CD4-positive, alpha-beta T cell treated with Interleukin-2 at 100 ng/mL for 4 hours (primary cell): Measurements from ENCODE around the gene F13A1.

Experiments
- DNase-seq: peaks from one replicate; pipeline ENCODE4 v3.0.0-alpha.2; 2020; ENCODE audit warnings: low spot score

F13A1 gene

GRCh38 chr6:6191909-6192308 lies 128.6 kb downstream of the F13A1 start:
- no peak for DNase-seq

DNA sequence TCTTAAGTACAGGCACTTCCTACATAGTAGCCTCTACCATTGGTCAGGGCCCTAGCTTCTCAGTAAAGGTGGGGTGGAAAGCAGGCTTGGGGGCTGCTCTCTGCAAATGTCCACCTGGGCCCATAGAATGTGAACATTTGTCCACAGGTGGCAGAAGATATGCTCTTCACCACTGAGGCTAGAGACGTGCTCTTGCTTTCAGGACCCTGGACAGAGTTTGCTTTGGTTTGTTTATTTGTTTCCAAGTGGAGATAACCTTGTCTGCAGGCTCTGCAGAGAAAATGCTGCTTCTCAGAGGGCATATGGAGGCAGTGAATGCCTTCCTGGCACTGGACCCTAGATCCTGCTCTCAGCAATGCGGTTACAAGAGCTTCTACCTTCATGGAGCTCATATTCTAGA lies 129.0 kb downstream of the F13A1 start:
- DNase-seq: no peak

GRCh38 chr6:6180684-6181083 lies 139.8 kb downstream of the F13A1 start:
- DNase-seq: no peak

DNA sequence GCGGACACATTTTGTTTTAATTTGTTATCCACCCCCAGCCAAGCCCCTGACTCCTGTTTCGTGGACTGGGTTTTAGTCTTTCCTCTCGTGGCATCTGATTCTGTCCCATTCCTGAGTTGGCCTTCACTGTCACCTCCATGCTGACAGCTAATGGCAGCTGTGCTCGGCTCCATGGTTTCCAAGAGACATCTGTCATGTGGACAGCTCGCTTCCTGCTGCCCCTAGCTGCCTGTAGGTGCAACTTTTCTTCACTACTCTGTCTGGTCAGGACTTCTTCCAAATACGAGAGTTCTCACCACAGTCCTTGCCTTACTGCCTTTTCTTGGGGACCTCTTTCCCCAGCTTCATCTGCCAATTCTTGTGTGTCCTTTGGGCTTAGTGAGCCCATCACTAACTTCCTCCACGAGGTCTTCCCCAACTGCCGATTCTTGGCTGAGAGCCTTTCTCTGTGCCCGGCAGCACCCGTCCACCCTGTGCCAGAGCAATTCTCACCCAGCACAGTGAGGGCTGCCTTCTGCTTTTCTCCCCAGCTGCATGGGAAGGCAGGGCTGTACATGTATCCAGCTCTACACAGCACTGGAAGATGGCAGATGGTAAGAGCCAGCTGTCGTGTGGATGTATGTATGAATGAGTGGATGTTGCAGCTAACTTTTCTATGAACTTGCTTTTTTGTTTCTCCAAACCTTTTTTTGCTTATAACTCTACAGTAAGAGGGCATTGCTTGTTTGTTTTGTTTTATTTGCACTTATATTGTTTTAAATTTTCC lies 140.4 kb downstream of the F13A1 start:
- DNase-seq: no peak

DNA sequence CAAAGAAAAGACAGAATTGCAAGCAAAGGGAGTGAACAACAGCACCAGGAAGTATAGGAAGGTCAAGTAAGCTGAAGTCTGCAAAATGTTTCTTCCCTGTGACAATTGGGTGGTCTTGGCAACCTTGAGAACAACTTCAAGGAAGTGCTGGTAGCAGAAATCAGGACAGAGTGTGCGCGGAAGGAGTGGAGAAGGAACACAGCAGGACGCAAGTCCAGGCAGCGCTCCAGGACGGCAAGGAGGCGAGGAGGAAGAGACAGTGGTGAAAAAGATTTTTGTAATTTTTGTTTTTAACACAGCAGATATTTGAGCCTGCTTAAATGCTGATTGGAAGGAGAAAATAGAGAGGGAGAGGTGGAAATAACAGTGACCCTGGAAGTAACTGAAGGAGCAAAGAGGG lies 141.7 kb downstream of the F13A1 start:
- DNase-seq: no peak

- no peak for DNase-seq
Measured at GRCh38 chr6:6177754-6178153, 142.7 kb downstream of the F13A1 start.

- no peak for DNase-seq
Measured at GRCh38 chr6:6176586-6177228, 143.8 kb downstream of the F13A1 start.

- DNase-seq: no peak
Measured at GRCh38 chr6:6176127-6176526, 144.3 kb downstream of the F13A1 start.

- no peak for DNase-seq
Measured at GRCh38 chr6:6169141-6169540, 151.3 kb downstream of the F13A1 start.

DNA sequence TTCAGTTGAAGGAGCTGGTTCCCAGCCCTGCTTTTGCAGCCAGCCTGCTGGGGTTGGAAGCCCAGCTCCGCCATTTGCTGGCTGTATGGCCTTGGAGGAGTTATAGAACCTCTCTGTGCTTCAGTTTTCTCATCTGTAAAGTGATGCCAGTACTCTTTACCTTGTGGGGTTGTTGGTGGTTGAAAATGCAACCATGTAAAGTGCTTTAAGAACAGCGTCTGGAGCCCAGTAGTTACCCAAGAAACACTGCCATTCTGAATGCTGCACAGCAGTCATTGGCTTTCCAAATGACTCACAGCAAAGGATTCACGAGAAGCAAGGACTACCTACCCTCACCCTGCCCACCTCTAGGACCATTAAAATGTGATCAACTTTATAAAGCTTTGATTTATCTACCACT lies 154.4 kb downstream of the F13A1 start:
- no peak for DNase-seq

DNA sequence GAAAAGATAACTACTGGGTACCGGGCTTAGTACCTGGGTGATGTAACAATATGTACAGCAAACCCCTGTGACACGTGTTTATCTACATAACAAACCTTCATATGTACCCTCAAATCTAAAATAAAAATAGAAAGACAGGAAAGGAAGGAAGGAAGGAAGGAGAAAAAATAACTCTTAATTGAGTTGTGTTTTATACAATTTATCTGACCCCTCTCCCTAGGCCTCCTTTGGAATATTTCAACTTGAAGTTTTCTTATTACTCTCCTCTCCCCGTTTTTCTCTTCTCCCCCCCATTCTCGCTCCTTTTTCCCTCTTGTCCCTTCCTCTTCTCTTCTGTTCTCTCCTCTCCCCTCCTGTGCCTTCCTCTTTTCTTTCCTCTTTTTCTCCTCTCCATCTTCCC lies 156.1 kb downstream of the F13A1 start:
- DNase-seq: no peak

GRCh38 chr6:6154335-6154734 lies 166.1 kb downstream of the F13A1 start:
- no peak for DNase-seq

GRCh38 chr6:6152060-6152459 lies 168.4 kb downstream of the F13A1 start:
- DNase-seq: no peak

- no peak for DNase-seq
Measured at GRCh38 chr6:6148192-6148815, 172.2 kb downstream of the F13A1 start.

DNA sequence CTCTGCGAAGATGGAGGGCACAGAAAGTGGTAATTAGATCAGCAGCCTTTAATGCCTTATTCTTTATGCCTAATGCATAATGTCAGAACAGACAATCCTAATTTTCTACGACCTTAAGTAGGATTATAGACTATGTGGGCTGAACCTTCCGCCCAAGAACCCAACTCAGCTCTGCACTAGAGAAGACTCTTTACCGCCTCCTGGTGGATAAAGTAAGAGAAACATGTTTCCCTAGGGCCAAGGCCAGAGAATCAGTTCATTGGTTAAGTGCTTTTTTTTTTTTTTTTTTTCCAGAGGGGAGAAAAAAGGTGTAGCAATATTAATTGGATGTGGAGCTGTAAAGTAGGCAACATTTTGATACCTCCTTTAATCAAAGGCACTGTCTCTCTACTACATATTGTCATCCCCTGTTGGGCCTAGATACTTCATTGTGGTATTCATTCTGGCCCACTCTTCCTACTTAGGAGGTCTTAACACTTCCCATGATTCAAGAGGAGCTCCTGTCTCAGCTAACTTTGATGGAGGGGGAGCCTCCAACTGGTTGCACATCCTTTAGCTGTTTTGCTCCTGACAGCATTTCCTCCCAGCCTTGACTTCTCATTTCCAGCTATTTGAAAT lies 188.9 kb downstream of the F13A1 start:
- peak; percentile 5 for DNase-seq

DNA sequence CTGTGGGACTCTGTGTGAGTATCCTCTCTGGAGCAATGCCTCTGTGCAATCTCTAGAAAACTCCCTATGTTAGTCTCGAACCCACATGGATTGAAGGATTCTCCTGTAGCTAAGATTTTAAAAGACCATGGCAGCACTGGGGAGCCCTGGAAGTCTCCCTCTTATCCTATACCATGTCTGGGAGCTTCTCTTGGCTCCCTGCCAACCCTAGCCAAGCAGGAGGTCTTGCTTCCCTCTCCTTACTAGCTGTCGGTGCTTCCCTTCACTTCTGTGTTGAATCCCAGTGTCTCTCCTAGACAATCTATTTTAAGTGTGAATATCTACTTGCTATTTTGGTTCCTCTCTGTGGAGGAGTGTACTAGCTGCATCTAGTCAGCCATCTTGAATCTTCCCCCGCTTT lies 195.0 kb downstream of the F13A1 start:
- DNase-seq: no peak

DNA sequence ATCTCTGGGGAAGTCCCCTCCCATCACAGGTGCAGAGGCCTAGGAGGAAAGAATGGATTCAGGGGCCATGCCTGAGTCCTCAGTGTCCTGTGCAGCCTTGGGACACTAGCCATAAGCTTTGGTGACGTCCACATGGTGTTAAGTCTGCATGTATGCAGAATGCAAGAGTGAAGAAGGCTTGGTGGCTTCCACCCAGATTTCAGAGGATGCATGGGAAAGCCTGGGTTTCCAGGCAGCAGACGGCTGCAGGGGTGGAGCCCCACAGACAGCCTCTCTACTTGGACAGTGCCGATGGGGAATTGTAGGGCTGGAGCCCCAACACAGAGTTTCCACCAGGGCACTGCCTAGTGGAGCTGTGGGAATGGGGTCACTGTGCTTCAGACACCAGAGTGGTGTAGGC lies 196.7 kb downstream of the F13A1 start:
- no peak for DNase-seq

DNA sequence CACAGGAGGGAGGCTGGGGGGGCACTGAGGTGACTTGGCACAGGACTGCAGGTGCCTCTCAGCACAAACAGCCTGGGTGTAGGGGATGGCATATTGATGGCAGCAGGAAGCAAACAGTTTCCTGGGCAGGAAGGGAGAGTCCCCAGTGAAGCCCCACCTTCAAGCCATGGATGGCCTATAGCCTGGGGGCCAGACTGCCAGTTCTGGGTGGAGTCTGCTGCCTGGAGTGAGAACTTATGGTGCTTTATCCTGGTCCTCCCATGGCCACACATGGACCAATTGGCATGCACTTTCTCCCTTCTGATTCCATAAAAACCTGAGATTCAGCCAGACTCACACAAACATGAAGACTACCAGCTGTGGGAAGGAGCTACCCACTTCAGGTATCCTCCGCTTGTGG lies 198.5 kb downstream of the F13A1 start:
- DNase-seq: no peak

GRCh38 chr6:6105472-6106036 lies 214.9 kb downstream of the F13A1 start:
- no peak for DNase-seq
